Peyer's patch (tissue), 4 donors: ENCODE measurements around the gene ODAD4.

ENCODE experiments used
- POLR2A ChIP-seq, 2 donors: fragments of 450-650 bp; IDR thresholded peaks; one replicate each; pipeline ENCODE4 v1.5.1; 2017; ENCODE audit warnings: antibody characterized with exemption in 2 of 2, mild to moderate bottlenecking in 2 of 2, moderate library complexity in 2 of 2
- TF ChIP-seq, protein P1 (sequence below), 6 experiments: fragments of 450-650 bp in 4 of 6; fragments of 200-600 bp in 2 of 6; sonication (generic) in 1 of 6; IDR thresholded peaks; one replicate each; pipeline ENCODE4 v1.5.1; 2017 to 2019; ENCODE audit warnings: antibody characterized with exemption in 6 of 6, mild to moderate bottlenecking in 3 of 6, moderate library complexity in 1 of 6

DNA sequence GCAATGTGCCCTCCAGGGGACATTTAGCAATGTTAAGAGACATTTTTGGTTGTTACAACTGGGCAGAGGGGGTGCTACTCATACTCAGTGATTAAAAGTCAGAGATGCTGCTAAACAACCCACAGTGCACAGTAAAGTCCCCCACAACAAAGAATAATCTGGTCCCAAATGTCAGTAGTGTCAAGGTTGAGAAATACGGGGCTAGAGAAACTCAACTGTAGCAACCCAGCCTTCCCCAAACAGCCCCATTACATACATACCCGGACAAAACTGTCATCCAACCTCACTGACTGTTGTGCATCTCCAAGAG lies 66.4 kb downstream of the ODAD4 start:
- no peak for TF ChIP-seq POLR2A (IDR thresholded peaks at IDR 0.05)
- TF ChIP-seq, protein P1, sequence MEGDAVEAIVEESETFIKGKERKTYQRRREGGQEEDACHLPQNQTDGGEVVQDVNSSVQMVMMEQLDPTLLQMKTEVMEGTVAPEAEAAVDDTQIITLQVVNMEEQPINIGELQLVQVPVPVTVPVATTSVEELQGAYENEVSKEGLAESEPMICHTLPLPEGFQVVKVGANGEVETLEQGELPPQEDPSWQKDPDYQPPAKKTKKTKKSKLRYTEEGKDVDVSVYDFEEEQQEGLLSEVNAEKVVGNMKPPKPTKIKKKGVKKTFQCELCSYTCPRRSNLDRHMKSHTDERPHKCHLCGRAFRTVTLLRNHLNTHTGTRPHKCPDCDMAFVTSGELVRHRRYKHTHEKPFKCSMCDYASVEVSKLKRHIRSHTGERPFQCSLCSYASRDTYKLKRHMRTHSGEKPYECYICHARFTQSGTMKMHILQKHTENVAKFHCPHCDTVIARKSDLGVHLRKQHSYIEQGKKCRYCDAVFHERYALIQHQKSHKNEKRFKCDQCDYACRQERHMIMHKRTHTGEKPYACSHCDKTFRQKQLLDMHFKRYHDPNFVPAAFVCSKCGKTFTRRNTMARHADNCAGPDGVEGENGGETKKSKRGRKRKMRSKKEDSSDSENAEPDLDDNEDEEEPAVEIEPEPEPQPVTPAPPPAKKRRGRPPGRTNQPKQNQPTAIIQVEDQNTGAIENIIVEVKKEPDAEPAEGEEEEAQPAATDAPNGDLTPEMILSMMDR (IDR thresholded peaks at IDR 0.05) = no peak
